ENCODE measurements around the gene MAD1L1.

MAD1L1 gene

DNA sequence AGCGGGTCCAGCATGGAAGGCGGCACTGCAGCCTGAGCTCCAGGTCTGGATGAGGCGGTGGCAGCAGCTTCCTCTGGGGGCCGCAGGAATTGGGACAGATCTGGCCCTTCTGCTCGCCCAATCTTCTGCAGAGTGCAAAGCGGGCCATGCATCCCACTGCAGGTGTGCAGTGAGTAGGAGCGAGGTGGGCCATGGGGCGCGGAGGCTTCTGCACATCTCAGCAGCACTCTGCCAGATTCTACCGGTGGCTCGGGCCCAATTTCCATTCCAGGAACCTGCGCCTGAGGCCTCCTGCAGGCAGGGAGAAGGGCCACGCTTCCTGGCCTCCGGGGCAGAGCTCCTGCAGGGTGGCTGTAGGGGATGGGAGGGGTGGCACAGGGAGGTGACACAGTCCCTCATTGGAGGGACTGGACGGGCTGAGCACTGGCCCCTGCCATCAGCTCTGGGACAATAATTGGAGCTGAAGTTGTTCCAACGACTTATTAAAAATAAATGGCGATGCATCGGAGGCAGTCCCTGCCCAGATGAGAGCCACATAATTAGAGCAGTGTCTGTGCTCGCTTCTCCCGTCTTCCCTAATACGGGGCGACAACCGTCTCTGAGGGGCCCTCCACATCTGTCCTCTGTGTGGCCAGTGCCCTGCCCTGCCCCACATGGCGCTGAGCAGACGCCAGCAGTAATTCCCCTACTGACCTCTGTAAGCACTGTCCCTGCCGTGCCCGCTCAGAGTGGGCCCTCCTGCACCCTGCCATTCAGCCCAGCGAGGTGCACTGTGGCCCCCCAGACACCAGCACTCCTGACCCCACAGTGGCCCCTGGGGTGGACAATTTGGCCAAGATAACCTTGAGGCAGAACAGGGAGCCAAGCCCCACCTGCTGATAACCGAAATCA lies 365.1 kb downstream of the MAD1L1 start:
- Histone ChIP-seq H3K36me3 (ENCODE audit: control insufficient read depth in 1 of 2, insufficient read depth in 2 of 2, low read length in 2 of 2) (no peaks in the 10 kb centered on the region), H3K4ac (ENCODE audit: low read depth, low read length) (no peak overlapping the region), H3K9ac (ENCODE audit: low read length) (no peak overlapping the region), H4K91ac (ENCODE audit: low read depth, low read length) (no peak overlapping the region), H2AFZ (ENCODE audit: insufficient read depth, low read length, poor library complexity) (no peak overlapping the region), H2BK120ac (ENCODE audit: insufficient read depth, low read length, poor library complexity) (no peak overlapping the region), H2BK5ac (ENCODE audit: low read depth, low read length, poor library complexity) (no peak overlapping the region), H4K12ac (ENCODE audit: low read depth, low read length) (peak overlapping the region; percentile 27), H3K23ac (ENCODE audit: low read length) (no peak overlapping the region), H4K8ac (ENCODE audit: low read depth, low read length) (no peak overlapping the region), H3K79me1 (ENCODE audit: low read length) (no peaks in the 10 kb centered on the region), H3K27me3 (ENCODE audit: insufficient read depth, low read length) (no peaks in the 10 kb centered on the region), H3K14ac (ENCODE audit: low read length) (no peak overlapping the region), H3K27ac (ENCODE audit: low read depth, low read length) (no peak overlapping the region), H3K79me2 (ENCODE audit: control insufficient read depth, insufficient read depth, low read length, poor library complexity) (no peaks in the 10 kb centered on the region), H3K18ac (ENCODE audit: low read length) (no peak overlapping the region), H3K4me3 (ENCODE audit: low read depth, low read length) (no peak overlapping the region), H2BK12ac (ENCODE audit: low read length) (no peak overlapping the region), H3K9me3 (ENCODE audit: insufficient read depth, low read depth, low read length) (peaks cover 7% of the 10 kb centered on the region), H3K4me2 (ENCODE audit: low read length) (no peak overlapping the region), H3K4me1 (ENCODE audit: control insufficient read depth in 1 of 2, insufficient read depth in 2 of 2, low read length in 2 of 2) (peaks cover 0 to 2% of the 10 kb centered on the region in 2 experiments), H2AK5ac (ENCODE audit: low read length) (no peak overlapping the region)
- no peak for DNase-seq
- no CpG with 5 or more reads among the region's 29 CpGs for WGBS (ENCODE audit: extremely low coverage, insufficient coverage, insufficient read length)

GRCh38 chr7:1866601-1867000 lies 366.1 kb downstream of the MAD1L1 start:
- Histone ChIP-seq H3K4ac (ENCODE audit: low read depth, low read length) (no peak overlapping the region), H3K79me2 (ENCODE audit: control insufficient read depth, insufficient read depth, low read length, poor library complexity) (no peaks in the 10 kb centered on the region), H3K27ac (ENCODE audit: low read depth, low read length) (no peak overlapping the region), H3K23ac (ENCODE audit: low read length) (no peak overlapping the region), H4K8ac (ENCODE audit: low read depth, low read length) (no peak overlapping the region), H4K12ac (ENCODE audit: low read depth, low read length) (no peak overlapping the region), H3K4me2 (ENCODE audit: low read length) (no peak overlapping the region), H3K18ac (ENCODE audit: low read length) (no peak overlapping the region), H2AFZ (ENCODE audit: insufficient read depth, low read length, poor library complexity) (no peak overlapping the region), H3K27me3 (ENCODE audit: insufficient read depth, low read length) (no peaks in the 10 kb centered on the region), H2BK120ac (ENCODE audit: insufficient read depth, low read length, poor library complexity) (no peak overlapping the region), H2BK12ac (ENCODE audit: low read length) (no peak overlapping the region), H3K79me1 (ENCODE audit: low read length) (no peaks in the 10 kb centered on the region), H3K4me3 (ENCODE audit: low read depth, low read length) (no peak overlapping the region), H3K14ac (ENCODE audit: low read length) (no peak overlapping the region), H3K9ac (ENCODE audit: low read length) (no peak overlapping the region), H3K4me1 (ENCODE audit: control insufficient read depth in 1 of 2, insufficient read depth in 2 of 2, low read length in 2 of 2) (peaks cover 0 to 2% of the 10 kb centered on the region in 2 experiments), H2AK5ac (ENCODE audit: low read length) (no peak overlapping the region), H3K9me3 (ENCODE audit: insufficient read depth, low read depth, low read length) (peaks cover 7% of the 10 kb centered on the region), H2BK5ac (ENCODE audit: low read depth, low read length, poor library complexity) (no peak overlapping the region), H4K91ac (ENCODE audit: low read depth, low read length) (no peak overlapping the region), H3K36me3 (ENCODE audit: control insufficient read depth in 1 of 2, insufficient read depth in 2 of 2, low read length in 2 of 2) (no peaks in the 10 kb centered on the region)
- WGBS (ENCODE audit: extremely low coverage, insufficient coverage, insufficient read length) = no CpG with 5 or more reads among the region's 15 CpGs
- DNase-seq = no peak

DNA sequence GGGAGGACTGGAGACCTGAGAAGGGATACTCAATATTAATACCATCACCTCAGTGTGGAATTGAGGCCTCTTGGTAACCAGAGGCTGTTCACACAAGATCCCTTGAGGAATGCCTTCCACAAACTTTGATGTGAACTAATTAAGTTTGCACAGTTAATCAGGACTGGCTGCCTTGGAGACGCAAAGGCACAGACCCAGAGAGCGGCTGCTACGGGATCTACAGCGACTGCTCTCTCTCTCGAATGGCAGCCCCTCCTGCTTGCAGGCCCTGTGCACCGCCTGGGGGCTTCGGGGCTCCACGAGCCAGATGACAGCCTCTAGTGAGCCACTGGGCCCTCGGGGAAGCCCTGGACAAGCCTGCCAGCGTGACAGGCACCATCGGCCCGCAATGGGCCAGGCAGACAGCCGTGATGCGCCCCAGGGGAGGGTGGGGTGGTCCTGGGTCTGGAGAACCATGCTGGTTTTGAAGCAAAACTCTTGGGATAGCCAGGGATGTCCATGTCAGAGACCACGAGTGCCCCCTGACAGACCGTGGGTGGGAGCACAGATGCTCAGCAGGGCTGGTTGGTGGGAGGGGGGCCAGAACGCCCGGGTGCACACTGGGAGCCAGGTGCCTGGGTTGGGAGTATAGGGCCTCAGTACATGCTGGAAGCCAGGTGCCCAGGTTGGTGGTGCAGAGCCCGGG lies 367.0 kb downstream of the MAD1L1 start:
- Histone ChIP-seq H2BK5ac (ENCODE audit: low read depth, low read length, poor library complexity) (no peak overlapping the region), H3K27ac (ENCODE audit: low read depth, low read length) (no peak overlapping the region), H3K9me3 (ENCODE audit: insufficient read depth, low read depth, low read length) (peaks cover 2% of the 10 kb centered on the region), H3K4me1 (ENCODE audit: control insufficient read depth in 1 of 2, insufficient read depth in 2 of 2, low read length in 2 of 2) (peaks cover 0 to 2% of the 10 kb centered on the region in 2 experiments), H3K79me2 (ENCODE audit: control insufficient read depth, insufficient read depth, low read length, poor library complexity) (no peaks in the 10 kb centered on the region), H4K12ac (ENCODE audit: low read depth, low read length) (no peak overlapping the region), H3K4me3 (ENCODE audit: low read depth, low read length) (no peak overlapping the region), H4K91ac (ENCODE audit: low read depth, low read length) (no peak overlapping the region), H3K4ac (ENCODE audit: low read depth, low read length) (no peak overlapping the region), H3K27me3 (ENCODE audit: insufficient read depth, low read length) (no peaks in the 10 kb centered on the region), H3K18ac (ENCODE audit: low read length) (no peak overlapping the region), H2BK120ac (ENCODE audit: insufficient read depth, low read length, poor library complexity) (no peak overlapping the region), H3K36me3 (ENCODE audit: control insufficient read depth in 1 of 2, insufficient read depth in 2 of 2, low read length in 2 of 2) (no peaks in the 10 kb centered on the region), H2AK5ac (ENCODE audit: low read length) (no peak overlapping the region), H3K14ac (ENCODE audit: low read length) (no peak overlapping the region), H2BK12ac (ENCODE audit: low read length) (no peak overlapping the region), H4K8ac (ENCODE audit: low read depth, low read length) (no peak overlapping the region), H3K79me1 (ENCODE audit: low read length) (no peaks in the 10 kb centered on the region), H3K23ac (ENCODE audit: low read length) (no peak overlapping the region), H2AFZ (ENCODE audit: insufficient read depth, low read length, poor library complexity) (no peak overlapping the region), H3K4me2 (ENCODE audit: low read length) (no peak overlapping the region), H3K9ac (ENCODE audit: low read length) (no peak overlapping the region)
- no peak for DNase-seq
- no CpG with 5 or more reads among the region's 19 CpGs for WGBS (ENCODE audit: extremely low coverage, insufficient coverage, insufficient read length)

- Histone ChIP-seq H3K18ac (ENCODE audit: low read length) (no peak overlapping the region), H3K79me1 (ENCODE audit: low read length) (no peaks in the 10 kb centered on the region), H3K4me1 (ENCODE audit: control insufficient read depth in 1 of 2, insufficient read depth in 2 of 2, low read length in 2 of 2) (peaks cover 0 to 2% of the 10 kb centered on the region in 2 experiments), H2AK5ac (ENCODE audit: low read length) (no peak overlapping the region), H3K14ac (ENCODE audit: low read length) (no peak overlapping the region), H2BK12ac (ENCODE audit: low read length) (no peak overlapping the region), H3K4me2 (ENCODE audit: low read length) (no peak overlapping the region), H4K12ac (ENCODE audit: low read depth, low read length) (no peak overlapping the region), H2BK120ac (ENCODE audit: insufficient read depth, low read length, poor library complexity) (no peak overlapping the region), H3K4ac (ENCODE audit: low read depth, low read length) (no peak overlapping the region), H3K27me3 (ENCODE audit: insufficient read depth, low read length) (no peaks in the 10 kb centered on the region), H4K8ac (ENCODE audit: low read depth, low read length) (no peak overlapping the region), H3K9ac (ENCODE audit: low read length) (no peak overlapping the region), H3K79me2 (ENCODE audit: control insufficient read depth, insufficient read depth, low read length, poor library complexity) (no peaks in the 10 kb centered on the region), H4K91ac (ENCODE audit: low read depth, low read length) (no peak overlapping the region), H3K9me3 (ENCODE audit: insufficient read depth, low read depth, low read length) (peaks cover 4% of the 10 kb centered on the region), H3K23ac (ENCODE audit: low read length) (no peak overlapping the region), H2AFZ (ENCODE audit: insufficient read depth, low read length, poor library complexity) (no peak overlapping the region), H2BK5ac (ENCODE audit: low read depth, low read length, poor library complexity) (no peak overlapping the region), H3K4me3 (ENCODE audit: low read depth, low read length) (no peak overlapping the region), H3K36me3 (ENCODE audit: control insufficient read depth in 1 of 2, insufficient read depth in 2 of 2, low read length in 2 of 2) (no peaks in the 10 kb centered on the region), H3K27ac (ENCODE audit: low read depth, low read length) (no peak overlapping the region)
- DNase-seq = no peak
- no CpG with 5 or more reads among the region's 14 CpGs for WGBS (ENCODE audit: extremely low coverage, insufficient coverage, insufficient read length)
These were observed 367.7 kb downstream of the MAD1L1 start for GRCh38 chr7:1865000-1865555.

Data from trophoblast cell (in vitro differentiated cells and primary cell).